Endodermal cell (in vitro differentiated cells): Measurements from ENCODE around the gene SLC19A2. TPM values are rescaled to one million over a fixed set of nuclear protein-coding genes. Genes with fewer than 3 reads are reported as not detected.

Experiments
- DNase-seq: peaks from one replicate; pipeline ENCODE4 v3.0.0-alpha.2; 2017
- H3K27ac ChIP-seq: 2 replicates; pipeline ENCODE4 v1.5.1; 2013; ENCODE audit warnings: mild to moderate bottlenecking, low read depth, low read length, moderate library complexity
- H3K27me3 ChIP-seq: 2 replicates; pipeline ENCODE4 v1.6.1; 2013; ENCODE audit warnings: mild to moderate bottlenecking, low read length, moderate library complexity; ENCODE audit not compliant: insufficient read depth, control insufficient read depth, poor library complexity, severe bottlenecking
- H3K36me3 ChIP-seq: 2 replicates; pipeline ENCODE4 v1.7.0; 2013; ENCODE audit warnings: mild to moderate bottlenecking, low read length, moderate library complexity; ENCODE audit not compliant: control insufficient read depth, insufficient read depth
- H3K4me1 ChIP-seq: one replicate; pipeline ENCODE4 v1.7.0; 2013; ENCODE audit warnings: low read length; ENCODE audit not compliant: control insufficient read depth, insufficient read depth
- H3K4me3 ChIP-seq: 2 replicates; pipeline ENCODE4 v1.5.1; 2013; ENCODE audit warnings: mild to moderate bottlenecking, low read length, moderate library complexity
- H3K9ac ChIP-seq: 2 replicates; pipeline ENCODE4 v1.6.1; 2013; ENCODE audit warnings: mild to moderate bottlenecking, low read length, moderate library complexity; ENCODE audit not compliant: poor library complexity, severe bottlenecking; ENCODE audit errors: extremely low read depth
- H3K9me3 ChIP-seq: 2 replicates; pipeline ENCODE4 v1.6.1; 2013; ENCODE audit warnings: mild to moderate bottlenecking, low read length, moderate library complexity; ENCODE audit not compliant: control insufficient read depth
- H3K27ac Mint-ChIP-seq: 2 replicates; pipeline ENCODE4 v1.8.0; 2020; ENCODE audit warnings: mixed read lengths
- H3K27me3 Mint-ChIP-seq: 2 replicates; pipeline ENCODE4 v1.8.0; 2021; ENCODE audit warnings: mild to moderate bottlenecking, mixed read lengths; ENCODE audit not compliant: insufficient read depth
- H3K36me3 Mint-ChIP-seq: 2 replicates; pipeline ENCODE4 v1.8.0; 2020; ENCODE audit warnings: low read depth, mixed read lengths
- H3K4me1 Mint-ChIP-seq: 2 replicates; pipeline ENCODE4 v1.8.0; 2020; ENCODE audit warnings: mixed read lengths
- H3K4me3 Mint-ChIP-seq: 2 replicates; pipeline ENCODE4 v1.8.0; 2020; ENCODE audit warnings: mild to moderate bottlenecking, moderate library complexity, mixed read lengths
- H3K9me3 Mint-ChIP-seq: 2 replicates; pipeline ENCODE4 v1.8.0; 2020; ENCODE audit warnings: mild to moderate bottlenecking, mixed read lengths
- CTCF ChIP-seq: fragments of 200-600 bp; sonication (generic); conservative IDR thresholded peaks from 2 replicates; pipeline ENCODE4 v1.5.0; 2021; ENCODE audit warnings: antibody characterized with exemption, mild to moderate bottlenecking
- WGBS, 2 experiments: methylation state at CpG; one replicate each; pipeline versions ENCODE4 v1.1.5 to v1.1.7; 2013; ENCODE audit warnings: missing lambda C conversion rate in 2 of 2, mixed read lengths in 1 of 2; ENCODE audit not compliant: insufficient coverage in 1 of 2, insufficient read length in 1 of 2; 5-methylcytosine and 5-hydroxymethylcytosine counted together
- total RNA-seq, 2 donors: library from RNA; stranded (reverse); fragmentation: NEBNext Ultra II Directional in 1 of 2; extraction: Animal tissue kit (Norgen Biotek cat#: 25700) in 1 of 2; gene quantifications; 2 replicates in 1 of 2; 3 replicates in 1 of 2; pipeline ENCODE4 v1.2.1, GENCODE V29; 2021

Gene SLC19A2
- total RNA-seq, 2 donors from 2014 or later, result 11.5 to 12.9 TPM

GRCh38 chr1:169484101-169484500 lies 1.6 kb downstream of the SLC19A2 start:
- Histone ChIP-seq H3K36me3 (no peaks in the 10 kb centered on the region), H3K4me1 (peaks cover 11% of the 10 kb centered on the region), H3K9ac (no peak overlapping the region), H3K27ac (no peak overlapping the region), H3K9me3 (no peaks in the 10 kb centered on the region), H3K4me3 (peak overlapping the region; percentile 82), H3K27me3 (no peaks in the 10 kb centered on the region)
- no peak for DNase-seq
- no peaks in the 10 kb centered on the region for H3K9me3 Mint-ChIP-seq
- H3K36me3 Mint-ChIP-seq, result no peaks in the 10 kb centered on the region
- peaks cover 68% of the 10 kb centered on the region for H3K4me1 Mint-ChIP-seq
- WGBS, 2 experiments, result 90 to 97% methylated on average over 4 of the region's 4 CpGs
- peak overlapping the region; percentile 85 for H3K4me3 Mint-ChIP-seq
- H3K27ac Mint-ChIP-seq, result no peak overlapping the region
- no peak for TF ChIP-seq CTCF
- no peaks in the 10 kb centered on the region for H3K27me3 Mint-ChIP-seq

- Mint-ChIP-seq H3K27me3 (no peaks in the 10 kb centered on the region), H3K4me3 (peak overlapping the region; percentile 85), H3K9me3 (no peaks in the 10 kb centered on the region), H3K4me1 (peaks cover 74% of the 10 kb centered on the region), H3K36me3 (no peaks in the 10 kb centered on the region), H3K27ac (no peak overlapping the region)
- Histone ChIP-seq H3K27me3 (no peaks in the 10 kb centered on the region), H3K9ac (no peak overlapping the region), H3K4me1 (peaks cover 13% of the 10 kb centered on the region), H3K9me3 (no peaks in the 10 kb centered on the region), H3K4me3 (peak overlapping the region; percentile 82), H3K27ac (no peak overlapping the region), H3K36me3 (no peaks in the 10 kb centered on the region)
- no peak for DNase-seq
- no peak for TF ChIP-seq CTCF
- WGBS, 2 experiments, result 86 to 90% methylated on average over 4 to 5 of the region's 5 CpGs
These were observed 2.2 kb downstream of the SLC19A2 start for GRCh38 chr1:169483500-169483966.

GRCh38 chr1:169479363-169480066 lies 6.2 kb downstream of the SLC19A2 start:
- H3K36me3 ChIP-seq, result peaks cover 6% of the 10 kb centered on the region
- H3K36me3 Mint-ChIP-seq, result peaks cover 7% of the 10 kb centered on the region
- no peak overlapping the region for H3K4me3 Mint-ChIP-seq
- TF ChIP-seq CTCF, result no peak
- DNase-seq, result no peak
- WGBS, 2 experiments, result 63% methylated on average over 1 of the region's 1 CpG; no CpG with 5 or more reads in 1 of the 2 experiments
- H3K4me3 ChIP-seq, result peak overlapping the region; percentile 7
- H3K27me3 Mint-ChIP-seq, result no peaks in the 10 kb centered on the region
- peaks cover 58% of the 10 kb centered on the region for H3K4me1 Mint-ChIP-seq
- H3K27me3 ChIP-seq, result no peaks in the 10 kb centered on the region
- no peak overlapping the region for H3K9ac ChIP-seq
- H3K27ac Mint-ChIP-seq, result peak overlapping the region; percentile 19
- no peaks in the 10 kb centered on the region for H3K9me3 ChIP-seq
- H3K27ac ChIP-seq, result no peak overlapping the region
- H3K9me3 Mint-ChIP-seq, result no peaks in the 10 kb centered on the region
- H3K4me1 ChIP-seq, result peaks cover 13% of the 10 kb centered on the region
